H1 (cell line): ENCODE measurements around the gene PUS3. TPM values are rescaled to one million over a fixed set of nuclear protein-coding genes. Genes with fewer than 3 reads are reported as not detected.

Source experiments
- CTCF ChIA-PET: fragments of 300-600 bp; sonication (Branson Sonifier 250); formaldehyde crosslinking; loops from one replicate; lab custom pipeline; 2021; ENCODE audit not compliant: partially characterized antibody; lab: Charles Lee
- POLR2A ChIA-PET: fragments of 300-600 bp; sonication (Branson Sonifier 250); formaldehyde crosslinking; loops from one replicate; lab custom pipeline; 2021; ENCODE audit warnings: inconsistent platforms; ENCODE audit not compliant: partially characterized antibody; lab: Charles Lee
- DNase-seq, 2 experiments: peaks; one replicate each; pipeline versions ENCODE4 v3.0.0 to v3.0.0-alpha.2; 2010 to 2022; ENCODE audit warnings: low spot score in 2 of 2, low read depth in 1 of 2, mixed read lengths in 1 of 2
- FAIRE-seq: peaks from 2 replicates; lab custom pipeline; 2011; peaks lifted over from hg19 to GRCh38; lab: Jason Lieb, UNC
- H2AFZ ChIP-seq: 2 replicates; pipeline ENCODE4 v1.8.1; 2012; ENCODE audit warnings: low read length, inconsistent platforms
- H2AK5ac ChIP-seq: 2 replicates; pipeline ENCODE4 v1.6.1; 2013; ENCODE audit warnings: low read depth, low read length
- H2BK120ac ChIP-seq: replicated peaks from 2 replicates; pipeline ENCODE3; 2013; ENCODE audit warnings: low read depth, low read length, inconsistent platforms
- H2BK12ac ChIP-seq: 2 replicates; pipeline ENCODE4 v1.6.1; 2013; ENCODE audit warnings: low read depth, low read length
- H2BK15ac ChIP-seq: 2 replicates; pipeline ENCODE4 v1.6.1; 2013; ENCODE audit warnings: low read length
- H2BK20ac ChIP-seq: 2 replicates; pipeline ENCODE4 v1.6.1; 2013; ENCODE audit warnings: low read length
- H2BK5ac ChIP-seq: 2 replicates; pipeline ENCODE4 v1.6.1; 2013; ENCODE audit warnings: low read depth, low read length
- H3K14ac ChIP-seq: 2 replicates; pipeline ENCODE4 v1.6.1; 2013; ENCODE audit warnings: inconsistent platforms; ENCODE audit not compliant: insufficient read length
- H3K18ac ChIP-seq: 2 replicates; pipeline ENCODE4 v1.6.1; 2013; ENCODE audit warnings: low read length; ENCODE audit errors: extremely low read depth
- H3K23ac ChIP-seq: 2 replicates; pipeline ENCODE4 v1.6.1; 2013; ENCODE audit warnings: inconsistent platforms; ENCODE audit not compliant: insufficient read length
- H3K23me2 ChIP-seq: 2 replicates; pipeline ENCODE4 v1.6.1; 2013; ENCODE audit warnings: low read depth, low read length
- H3K27ac ChIP-seq: 2 replicates; pipeline ENCODE4 v1.6.1; 2011; ENCODE audit warnings: low read depth, low read length, inconsistent platforms
- H3K27me3 ChIP-seq, 4 experiments: replicated peaks in 1 of 4; 1 replicate in 1 of 4; 2 replicates in 3 of 4; pipeline versions ENCODE4 v1.6.1 to v1.8.1; 2011 to 2013; ENCODE audit warnings: low read length in 3 of 4, mild to moderate bottlenecking in 3 of 4, inconsistent platforms in 2 of 4, mixed read lengths in 2 of 4, moderate library complexity in 1 of 4; ENCODE audit not compliant: control insufficient read depth in 3 of 4, insufficient read depth in 3 of 4; ENCODE audit errors: extremely low read depth in 1 of 4
- H3K36me3 ChIP-seq, 4 experiments: 2 replicates each; pipeline versions ENCODE4 v1.6.1 to v1.8.1; 2011 to 2013; ENCODE audit warnings: mild to moderate bottlenecking in 4 of 4, low read length in 3 of 4, moderate library complexity in 2 of 4, control low read depth in 1 of 4, inconsistent platforms in 1 of 4; ENCODE audit not compliant: insufficient read depth in 4 of 4, control insufficient read depth in 2 of 4
- H3K4ac ChIP-seq: replicated peaks from 2 replicates; pipeline ENCODE3; 2013; ENCODE audit warnings: low read length, low read depth, mixed read lengths, inconsistent platforms; ENCODE audit not compliant: insufficient read length
- H3K4me1 ChIP-seq, 4 experiments: replicated peaks in 1 of 4; 1 replicate in 1 of 4; 2 replicates in 3 of 4; pipeline versions ENCODE4 v1.6.1 to v1.8.1; 2011 to 2013; ENCODE audit warnings: low read length in 3 of 4, inconsistent platforms in 2 of 4, mixed read lengths in 1 of 4; ENCODE audit not compliant: insufficient read depth in 4 of 4, control insufficient read depth in 3 of 4
- H3K4me2 ChIP-seq, 2 experiments: 2 replicates each; pipeline versions ENCODE4 v1.6.1 to v1.8.1; 2011 to 2013; ENCODE audit warnings: low read depth in 2 of 2, low read length in 2 of 2, control low read depth in 1 of 2, inconsistent platforms in 1 of 2, mild to moderate bottlenecking in 1 of 2; ENCODE audit not compliant: insufficient read depth in 1 of 2
- H3K4me3 ChIP-seq, 4 experiments: fragments of 200-600, 300-600 bp in 1 of 4; sonication (generic), shearing (Covaris generic), sonication (Bioruptor Twin) in 1 of 4; 2 replicates each; pipeline versions ENCODE4 v1.5.1 to v1.8.1; 2011 to 2016; ENCODE audit warnings: low read length in 4 of 4, low read depth in 3 of 4, control low read depth in 2 of 4, inconsistent platforms in 2 of 4, mild to moderate bottlenecking in 2 of 4, mixed read lengths in 1 of 4, moderate library complexity in 1 of 4; ENCODE audit not compliant: insufficient read depth in 2 of 4; ENCODE audit errors: extremely low read depth in 1 of 4
- H3K56ac ChIP-seq: replicated peaks from 2 replicates; pipeline ENCODE3; 2013; ENCODE audit warnings: low read depth, mild to moderate bottlenecking, mixed read lengths, low read length, inconsistent platforms; ENCODE audit not compliant: insufficient read length
- H3K79me1 ChIP-seq: 2 replicates; pipeline ENCODE4 v1.6.1; 2013; ENCODE audit warnings: low read depth, low read length, control low read depth
- H3K79me2 ChIP-seq, 2 experiments: 2 replicates each; pipeline versions ENCODE4 v1.6.1 to v1.8.1; 2012 to 2013; ENCODE audit warnings: low read length in 2 of 2, mild to moderate bottlenecking in 2 of 2, inconsistent platforms in 1 of 2; ENCODE audit not compliant: insufficient read depth in 2 of 2, control insufficient read depth in 1 of 2
- H3K9ac ChIP-seq, 4 experiments: replicated peaks in 1 of 4; 1 replicate in 1 of 4; 2 replicates in 3 of 4; pipeline versions ENCODE4 v1.6.1 to v1.8.1; 2011 to 2013; ENCODE audit warnings: low read depth in 3 of 4, low read length in 3 of 4, control low read depth in 2 of 4, mild to moderate bottlenecking in 2 of 4, moderate library complexity in 2 of 4, inconsistent platforms in 1 of 4; ENCODE audit errors: extremely low read depth in 1 of 4
- H3K9me3 ChIP-seq, 2 experiments: 2 replicates each; pipeline versions ENCODE4 v1.6.1 to v1.8.1; 2012 to 2013; ENCODE audit warnings: mild to moderate bottlenecking in 2 of 2, moderate library complexity in 2 of 2, control low read depth in 1 of 2, inconsistent platforms in 1 of 2, low read depth in 1 of 2, low read length in 1 of 2, mixed read lengths in 1 of 2; ENCODE audit not compliant: insufficient read depth in 2 of 2
- H4K20me1 ChIP-seq, 2 experiments: replicated peaks in 1 of 2; 2 replicates each; pipeline versions ENCODE3 to v1.8.1; 2011 to 2013; ENCODE audit warnings: inconsistent platforms in 2 of 2, low read length in 2 of 2, mild to moderate bottlenecking in 1 of 2; ENCODE audit not compliant: insufficient read depth in 2 of 2, control insufficient read depth in 1 of 2
- H4K5ac ChIP-seq: 2 replicates; pipeline ENCODE4 v1.6.1; 2013; ENCODE audit warnings: low read length, low read depth, mixed read lengths, inconsistent platforms; ENCODE audit not compliant: insufficient read length
- H4K8ac ChIP-seq: 2 replicates; pipeline ENCODE4 v1.8.0; 2013; ENCODE audit warnings: mild to moderate bottlenecking, moderate library complexity, low read length, inconsistent platforms; ENCODE audit not compliant: insufficient read depth; ENCODE audit errors: extremely low read depth
- H4K91ac ChIP-seq: replicated peaks from 2 replicates; pipeline ENCODE3; 2013; ENCODE audit warnings: low read length, mixed read lengths, inconsistent platforms; ENCODE audit not compliant: insufficient read length
- CTBP2 ChIP-seq: IDR thresholded peaks from 2 replicates; pipeline ENCODE4 v1.7.0; 2011; ENCODE audit warnings: borderline replicate concordance, mild to moderate bottlenecking, moderate library complexity, mixed read lengths, low read length; ENCODE audit not compliant: insufficient read depth, insufficient read length
- JUND ChIP-seq: IDR thresholded peaks from 2 replicates; pipeline ENCODE4 v1.6.1; 2011; ENCODE audit warnings: mild to moderate bottlenecking, improper control_type of control experiment, low read length
- RBBP5 ChIP-seq: IDR thresholded peaks from 2 replicates; pipeline ENCODE4 v1.7.1; 2012; ENCODE audit warnings: low read depth, mild to moderate bottlenecking, inconsistent platforms, low read length, moderate library complexity, borderline replicate concordance
- SIN3A ChIP-seq, 2 experiments: IDR thresholded peaks in 1 of 2; conservative IDR thresholded peaks in 1 of 2; 2 replicates each; pipeline ENCODE4 v1.6.1; 2011 to 2012; ENCODE audit warnings: low read length in 2 of 2, improper control_type of control experiment in 1 of 2, low read depth in 1 of 2, mild to moderate bottlenecking in 1 of 2
- SP2 ChIP-seq: IDR thresholded peaks from 2 replicates; pipeline ENCODE4 v1.6.1; 2012; ENCODE audit warnings: mild to moderate bottlenecking, low read length, inconsistent platforms
- TAF7 ChIP-seq: optimal IDR thresholded peaks from 2 replicates; pipeline ENCODE3; 2011; ENCODE audit warnings: low read depth, mild to moderate bottlenecking, inconsistent platforms, low read length, moderate library complexity, borderline replicate concordance
- WGBS, 2 experiments: shearing (Covaris generic) in 1 of 2; methylation state at CpG; one replicate each; pipeline versions ENCODE4 v1.1.6 to v1.1.7; 2013 to 2015; ENCODE audit warnings: low lambda C conversion rate in 2 of 2, mixed read lengths in 2 of 2, inconsistent platforms in 1 of 2, low coverage in 1 of 2, missing lambda C conversion rate in 1 of 2; ENCODE audit not compliant: insufficient replicate concordance in 2 of 2, insufficient coverage in 1 of 2, insufficient read length in 1 of 2; ENCODE audit errors: extremely low coverage in 1 of 2, missing lambda C conversion rate in 1 of 2; 5-methylcytosine and 5-hydroxymethylcytosine counted together
- polyA plus RNA-seq, 7 experiments: library from polyadenylated mRNA; depleted of rRNA in 3 of 7; stranded (reverse) in 5 of 7; unstranded in 2 of 7; fragments of >200 nt in 5 of 7; fragments of 200-250 nt in 2 of 7; gene quantifications; 1 replicate in 5 of 7; 2 replicates in 1 of 7; 4 replicates in 1 of 7; pipeline versions ENCODE4 v1.2.1 to v1.2.3, GENCODE V29; 2011 to 2013; ENCODE audit warnings: missing spikeins in 2 of 7, mixed read lengths in 2 of 7
- total RNA-seq: library from RNA; stranded (reverse); fragmentation: NEBNext Ultra II Directional; extraction: Animal tissue kit (Norgen Biotek cat#: 25700); gene quantifications from 2 replicates; pipeline ENCODE4 v1.2.1, GENCODE V29; 2021

Gene PUS3
- total and polyA plus RNA-seq, 2 of the 8 experiments (the other 6 are each of a cell fraction or from before 2014, with no cell fraction given) = 8.7 to 22.6 TPM

DNA sequence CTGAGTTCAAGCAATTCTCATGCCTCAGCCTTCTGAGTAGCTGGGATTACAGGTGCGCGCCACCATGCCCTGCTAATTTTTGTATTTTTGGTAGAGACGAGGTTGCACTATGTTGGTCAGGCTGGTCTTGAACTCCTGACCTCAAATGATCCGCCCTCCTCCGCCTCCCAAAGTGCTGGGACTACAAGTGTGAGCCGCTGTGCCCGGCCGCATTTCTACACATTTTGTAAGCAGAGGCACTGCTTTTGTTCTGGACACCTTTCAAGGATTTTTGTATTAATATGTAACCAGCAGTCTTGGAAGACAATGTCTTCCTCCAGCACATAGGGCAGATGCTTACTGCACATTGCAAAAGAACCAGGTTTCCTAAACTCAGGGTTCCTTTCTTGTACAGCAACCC is 31.5 kb upstream of the PUS3 start:
- H2BK12ac ChIP-seq = no peak overlapping the region
- no peaks in the 10 kb centered on the region for H3K36me3 ChIP-seq
- no peak overlapping the region for H4K91ac ChIP-seq
- no peak overlapping the region for H3K14ac ChIP-seq
- CTCF ChIA-PET = interaction anchor here (1.0 to 2.4 kb wide), 3 partner anchors 9 to 22 kb away, joined by 3 to 10 read pairs (median 5); no protein-coding TSS in a partner anchor
- H3K79me1 ChIP-seq = no peaks in the 10 kb centered on the region
- H3K23ac ChIP-seq = no peak overlapping the region
- no peak overlapping the region for H2BK5ac ChIP-seq
- no peak overlapping the region for H3K27ac ChIP-seq
- no peak overlapping the region for H2AK5ac ChIP-seq
- no peak overlapping the region for H3K4me2 ChIP-seq
- H2AFZ ChIP-seq = no peak overlapping the region
- no peaks in the 10 kb centered on the region for H3K9me3 ChIP-seq
- H4K20me1 ChIP-seq = no peaks in the 10 kb centered on the region
- H3K56ac ChIP-seq = no peak overlapping the region
- H3K23me2 ChIP-seq = no peaks in the 10 kb centered on the region
- no peak overlapping the region for H2BK20ac ChIP-seq
- peaks cover 6 to 14% (median 11%) of the 10 kb centered on the region in 4 experiments for H3K4me1 ChIP-seq
- peaks cover 0 to 6% (median 2%) of the 10 kb centered on the region in 4 experiments; a peak in 2 of 7 replicates for H3K27me3 ChIP-seq
- no peak overlapping the region for H2BK120ac ChIP-seq
- H2BK15ac ChIP-seq = no peak overlapping the region
- H3K4me3 ChIP-seq = no peak overlapping the region
- H4K8ac ChIP-seq = no peak overlapping the region
- FAIRE-seq (no peak), DNase-seq (peak in 1 of 2 experiments; percentile 32)
- H3K4ac ChIP-seq = no peak overlapping the region
- H3K9ac ChIP-seq = no peak overlapping the region
- H4K5ac ChIP-seq = no peak overlapping the region
- H3K79me2 ChIP-seq = no peaks in the 10 kb centered on the region
- 97% methylated on average over 8 of the region's 8 CpGs; no CpG with 5 or more reads in 1 of the 2 experiments for WGBS, 2 experiments
- POLR2A ChIA-PET = interaction anchor here (1.4 kb wide), 1 partner anchor 112 kb away, joined by 3 read pairs; no protein-coding TSS in a partner anchor
- TF ChIP-seq SP2 (no peak), JUND (no peak), SIN3A (conservative IDR thresholded peaks at IDR 0.05 in 1 of 2, IDR thresholded peaks at IDR 0.05 in 1 of 2; ENCODE audit: low read depth in 1 of 2, low read length in 2 of 2) (no peak), TAF7 (no peak), RBBP5 (no peak), CTBP2 (no peak)
- TF ChIP-seq, all 59 proteins: peak for 0
- H3K18ac ChIP-seq = no peak overlapping the region
